Liver (tissue), 9 donors: ENCODE results near the gene ADGRD1. TPM values are rescaled to one million over a fixed set of nuclear protein-coding genes. Genes with fewer than 3 reads are reported as not detected.

Experiments
- DNase-seq: peaks from one replicate; pipeline ENCODE4 v3.0.0-alpha.2; 2017; ENCODE audit warnings: low spot score
- H3K27ac ChIP-seq, 2 donors: one replicate each; pipeline ENCODE4 v1.7.0; 2013; ENCODE audit warnings: inconsistent platforms in 2 of 2, low read length in 2 of 2, control low read depth in 1 of 2, low read depth in 1 of 2, mild to moderate bottlenecking in 1 of 2
- H3K27me3 ChIP-seq, 4 donors: one replicate each; pipeline versions ENCODE4 v1.6.1 to v1.7.0; 2013; ENCODE audit warnings: low read length in 3 of 4, inconsistent platforms in 1 of 4, mild to moderate bottlenecking in 1 of 4, moderate library complexity in 1 of 4; ENCODE audit not compliant: control insufficient read depth in 4 of 4, insufficient read depth in 4 of 4
- H3K36me3 ChIP-seq, 4 donors: one replicate each; pipeline versions ENCODE4 v1.6.1 to v1.7.0; 2013; ENCODE audit warnings: low read length in 3 of 4, mild to moderate bottlenecking in 3 of 4, low read depth in 1 of 4, moderate library complexity in 1 of 4; ENCODE audit not compliant: control insufficient read depth in 4 of 4, insufficient read depth in 3 of 4
- H3K4me1 ChIP-seq, 4 donors: one replicate each; pipeline versions ENCODE4 v1.6.1 to v1.7.0; 2013; ENCODE audit warnings: low read length in 3 of 4, mild to moderate bottlenecking in 3 of 4, moderate library complexity in 1 of 4; ENCODE audit not compliant: control insufficient read depth in 4 of 4, insufficient read depth in 4 of 4
- H3K4me3 ChIP-seq, 3 donors: one replicate each; pipeline versions ENCODE4 v1.6.1 to v1.7.0; 2013; ENCODE audit warnings: low read length in 3 of 3, control low read depth in 1 of 3, low read depth in 1 of 3, mild to moderate bottlenecking in 1 of 3
- H3K9ac ChIP-seq, 2 donors: one replicate each; pipeline ENCODE4 v1.7.0; 2013; ENCODE audit warnings: low read length in 2 of 2, mild to moderate bottlenecking in 2 of 2, moderate library complexity in 2 of 2, control low read depth in 1 of 2, low read depth in 1 of 2
- H3K9me3 ChIP-seq, 4 donors: one replicate each; pipeline versions ENCODE4 v1.6.1 to v1.7.0; 2013; ENCODE audit warnings: low read length in 3 of 4; ENCODE audit not compliant: control insufficient read depth in 4 of 4
- ATF3 ChIP-seq: IDR thresholded peaks from 2 replicates; pipeline ENCODE4 v1.6.1; 2016; ENCODE audit warnings: antibody characterized with exemption
- EGR1 ChIP-seq, 2 donors: IDR thresholded peaks; 2 replicates each; pipeline ENCODE4 v1.6.1; 2016 to 2018; ENCODE audit warnings: antibody characterized with exemption in 2 of 2, low read depth in 2 of 2
- FOXA1 ChIP-seq: IDR thresholded peaks from 2 replicates; pipeline ENCODE4 v1.6.1; 2016; ENCODE audit warnings: antibody characterized with exemption
- FOXA2 ChIP-seq: IDR thresholded peaks from 2 replicates; pipeline ENCODE4 v1.6.1; 2016; ENCODE audit warnings: antibody characterized with exemption
- GABPA ChIP-seq, 2 donors: IDR thresholded peaks in 1 of 2; conservative IDR thresholded peaks in 1 of 2; 2 replicates each; pipeline ENCODE4 v1.6.1; 2016; ENCODE audit warnings: antibody characterized with exemption in 2 of 2, mild to moderate bottlenecking in 1 of 2, moderate library complexity in 1 of 2
- HNF4A ChIP-seq, 2 donors: conservative IDR thresholded peaks; 2 replicates each; pipeline ENCODE4 v1.6.1; 2016; ENCODE audit warnings: antibody characterized with exemption in 2 of 2, mild to moderate bottlenecking in 2 of 2
- JUND ChIP-seq, 2 donors: IDR thresholded peaks; 2 replicates each; pipeline ENCODE4 v1.6.1; 2016; ENCODE audit warnings: antibody characterized with exemption in 2 of 2
- NR2F2 ChIP-seq: IDR thresholded peaks from 2 replicates; pipeline ENCODE4 v1.6.1; 2016; ENCODE audit warnings: antibody characterized with exemption
- RAD21 ChIP-seq, 2 donors: IDR thresholded peaks; 2 replicates each; pipeline ENCODE4 v1.6.1; 2016; ENCODE audit warnings: antibody characterized with exemption in 2 of 2, mild to moderate bottlenecking in 2 of 2
- REST ChIP-seq: IDR thresholded peaks from 2 replicates; pipeline ENCODE4 v1.6.1; 2016; ENCODE audit warnings: antibody characterized with exemption, mild to moderate bottlenecking
- RXRA ChIP-seq, 2 donors: IDR thresholded peaks; 2 replicates each; pipeline ENCODE4 v1.6.1; 2017 to 2018; ENCODE audit warnings: antibody characterized with exemption in 2 of 2, mild to moderate bottlenecking in 1 of 2
- TAF1 ChIP-seq: conservative IDR thresholded peaks from 2 replicates; pipeline ENCODE4 v1.6.1; 2016; ENCODE audit warnings: antibody characterized with exemption, mild to moderate bottlenecking
- YY1 ChIP-seq: IDR thresholded peaks from 2 replicates; pipeline ENCODE4 v1.6.1; 2016; ENCODE audit warnings: antibody characterized with exemption, mild to moderate bottlenecking
- ZBTB33 ChIP-seq: IDR thresholded peaks from 2 replicates; pipeline ENCODE4 v1.6.1; 2016; ENCODE audit warnings: antibody characterized with exemption
- WGBS: extraction: QIAGEN DNeasy Blood & Tissue Kit; methylation state at CpG from one replicate; pipeline ENCODE4 v1.1.7; 2013; 5-methylcytosine and 5-hydroxymethylcytosine counted together
- polyA plus RNA-seq, 2 donors: library from polyadenylated mRNA; stranded (reverse) in 1 of 2; unstranded in 1 of 2; fragments of 200-250 nt in 1 of 2; fragments of >200 nt in 1 of 2; fragmentation: Nextera tagmentation in 1 of 2; extraction: Ambion mirVana in 1 of 2; gene quantifications; one replicate each; pipeline versions ENCODE4 v1.2.1 to v1.2.3, GENCODE V29; 2013 to 2015
- total RNA-seq, 2 donors: library from RNA; depleted of rRNA; stranded (reverse); fragments of >200 nt; gene quantifications; one replicate each; pipeline ENCODE4 v1.2.3, GENCODE V29; 2014
- donor health status: healthy.
- donor health status: healthy.
- donor health status: healthy.
- donor health status: healthy.
- donor health status: healthy.

Gene ADGRD1
- total and polyA plus RNA-seq, 4 donors = 2.7 to 7.1 (median 4.6) TPM

GRCh38 chr12:131188131-131189050 lies 234.7 kb downstream of the ADGRD1 start:
- DNase-seq = no peak
- TF ChIP-seq NR2F2 (no peak), ATF3 (no peak), JUND (IDR thresholded peaks at IDR 0.05) (no peak), TAF1 (no peak), EGR1 (IDR thresholded peaks at IDR 0.05; ENCODE audit: low read depth in 2 of 2) (no peak), GABPA (IDR thresholded peaks at IDR 0.05 in 1 of 2, conservative IDR thresholded peaks at IDR 0.05 in 1 of 2) (no peak), RXRA (IDR thresholded peaks at IDR 0.05) (no peak), REST (no peak), FOXA2 (no peak), ZBTB33 (no peak), FOXA1 (no peak)
- H3K9ac ChIP-seq = no peak overlapping the region
- H3K4me3 ChIP-seq = no peak overlapping the region
- no peaks in the 10 kb centered on the region for H3K4me1 ChIP-seq
- peaks cover 0 to 10% (median 5%) of the 10 kb centered on the region in 4 donors for H3K9me3 ChIP-seq
- H3K27me3 ChIP-seq = no peaks in the 10 kb centered on the region
- 95% methylated on average over 6 of the region's 6 CpGs for WGBS
- no peak overlapping the region for H3K27ac ChIP-seq
- no peaks in the 10 kb centered on the region for H3K36me3 ChIP-seq

- WGBS = 73% methylated on average over 1 of the region's 1 CpG
- H3K9me3 ChIP-seq = peaks cover 0 to 6% (median under 1%) of the 10 kb centered on the region in 4 donors
- no peak for DNase-seq
- no peaks in the 10 kb centered on the region for H3K27me3 ChIP-seq
- no peak overlapping the region for H3K9ac ChIP-seq
- H3K36me3 ChIP-seq = no peaks in the 10 kb centered on the region
- TF ChIP-seq RXRA (IDR thresholded peaks at IDR 0.05) (no peak), REST (no peak), HNF4A (conservative IDR thresholded peaks at IDR 0.05) (no peak), FOXA1 (no peak), RAD21 (IDR thresholded peaks at IDR 0.05) (no peak), JUND (IDR thresholded peaks at IDR 0.05) (no peak), EGR1 (IDR thresholded peaks at IDR 0.05; ENCODE audit: low read depth in 2 of 2) (no peak), NR2F2 (no peak), FOXA2 (no peak), TAF1 (no peak), YY1 (no peak), GABPA (IDR thresholded peaks at IDR 0.05 in 1 of 2, conservative IDR thresholded peaks at IDR 0.05 in 1 of 2) (no peak), ATF3 (no peak), ZBTB33 (no peak)
- no peak overlapping the region for H3K27ac ChIP-seq
- no peaks in the 10 kb centered on the region for H3K4me1 ChIP-seq
- H3K4me3 ChIP-seq = no peak overlapping the region
These were observed 236.1 kb downstream of the ADGRD1 start for GRCh38 chr12:131189781-131190180.
